NCI-H446 (cell line): ENCODE data around the gene SERTAD1.
A peak's percentile ranks its signal among the peaks of the same experiment; 100 is the strongest.
"Not testable (repeated sequence)": the region's sequence is repeated elsewhere in the genome, so short reads cannot be mapped to it uniquely, and the experiment has no call there.

Source experiments
- DNase-seq, 2 experiments: peaks; one replicate each; lab custom pipeline; 2025; lab: John Stamatoyannopoulos, UW

Gene SERTAD1

DNA sequence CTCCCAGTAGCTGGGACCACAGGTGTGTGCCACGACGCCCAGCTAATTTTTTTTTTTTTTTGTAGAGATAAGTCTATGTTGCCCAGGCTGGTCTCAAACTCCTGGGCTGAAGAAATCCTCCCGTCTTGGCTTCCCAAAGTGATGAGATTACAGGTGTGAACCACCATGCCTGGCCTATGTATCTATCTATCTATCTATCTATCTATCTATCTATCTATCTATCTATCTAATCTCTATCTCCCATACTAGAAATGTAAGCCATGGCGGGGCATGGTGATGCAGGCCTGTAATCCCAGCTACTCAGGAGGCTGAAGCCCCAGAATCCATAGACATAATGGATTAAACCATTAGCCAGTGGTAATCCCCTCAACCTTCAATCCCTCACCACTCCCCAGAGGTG, 24.9 kb upstream of the SERTAD1 start:
- DNase-seq: no peak

DNA sequence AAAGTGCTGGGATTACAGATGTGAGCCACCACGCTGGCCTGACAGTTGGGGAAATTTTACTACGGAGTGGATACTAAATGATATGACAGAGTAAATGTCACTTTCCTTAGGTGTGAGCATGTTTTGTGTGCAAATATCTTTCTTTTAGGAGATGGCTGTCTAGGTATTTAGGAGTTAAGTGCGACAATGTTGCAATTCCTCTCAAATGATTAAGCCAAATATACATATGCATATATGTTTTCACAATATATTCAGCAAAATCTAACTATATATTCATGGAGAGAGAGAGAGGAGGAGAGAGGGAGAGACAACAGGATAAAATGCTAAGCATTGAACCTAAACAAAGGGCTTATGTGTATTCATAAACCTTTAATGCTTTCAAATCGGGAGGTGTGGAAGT, 23.7 kb upstream of the SERTAD1 start:
- no peak for DNase-seq

DNA sequence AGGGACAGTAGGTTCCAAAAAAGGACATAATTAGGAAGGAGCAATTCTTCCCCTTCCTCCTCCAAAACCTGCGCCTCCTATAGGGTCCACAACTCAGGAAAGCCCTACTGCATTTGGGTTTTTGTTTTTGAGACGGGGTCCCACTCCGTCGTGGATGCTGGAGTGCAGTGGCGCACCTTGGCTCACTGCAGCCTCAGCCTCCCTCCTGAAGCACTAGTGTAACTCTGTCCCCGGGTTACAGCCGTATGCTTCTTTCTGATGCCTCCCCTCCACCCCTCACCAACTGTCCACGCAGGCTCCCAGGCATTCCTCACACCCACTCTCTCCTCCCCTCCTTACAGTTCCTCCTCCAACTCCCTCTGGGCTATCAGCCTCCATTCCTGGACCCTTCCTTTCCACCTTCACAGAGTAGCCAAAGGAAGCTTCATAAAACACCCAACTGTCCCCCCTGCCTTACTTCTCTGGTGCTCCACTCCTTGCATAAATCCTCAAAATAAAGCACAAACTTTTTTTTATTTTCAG, 20.5 kb upstream of the SERTAD1 start:
- DNase-seq: no peak

DNA sequence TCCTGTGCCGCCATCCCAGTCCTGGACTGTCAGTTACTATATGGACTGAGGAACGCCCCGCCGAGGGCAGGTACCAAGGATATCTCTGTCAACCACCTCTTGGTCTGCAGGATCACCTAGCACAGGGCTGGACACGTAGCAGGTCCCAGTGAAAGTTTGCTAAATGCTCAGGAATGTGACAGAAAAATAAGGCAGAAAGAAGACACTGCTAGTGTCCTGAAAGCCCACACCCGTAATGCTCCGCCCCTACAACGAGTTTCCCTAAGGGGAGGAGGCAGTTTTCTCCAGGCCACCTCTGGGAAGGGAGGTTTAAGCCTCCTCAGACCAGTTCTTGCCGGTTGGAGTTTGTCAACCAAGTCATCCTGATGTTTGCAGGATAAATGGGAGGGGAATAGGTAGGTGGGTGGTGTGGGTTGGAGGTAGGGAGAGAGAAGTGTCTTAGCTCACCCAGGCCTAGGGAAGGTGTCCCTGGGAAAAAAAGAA, 20.0 kb upstream of the SERTAD1 start:
- no peak for DNase-seq

DNA sequence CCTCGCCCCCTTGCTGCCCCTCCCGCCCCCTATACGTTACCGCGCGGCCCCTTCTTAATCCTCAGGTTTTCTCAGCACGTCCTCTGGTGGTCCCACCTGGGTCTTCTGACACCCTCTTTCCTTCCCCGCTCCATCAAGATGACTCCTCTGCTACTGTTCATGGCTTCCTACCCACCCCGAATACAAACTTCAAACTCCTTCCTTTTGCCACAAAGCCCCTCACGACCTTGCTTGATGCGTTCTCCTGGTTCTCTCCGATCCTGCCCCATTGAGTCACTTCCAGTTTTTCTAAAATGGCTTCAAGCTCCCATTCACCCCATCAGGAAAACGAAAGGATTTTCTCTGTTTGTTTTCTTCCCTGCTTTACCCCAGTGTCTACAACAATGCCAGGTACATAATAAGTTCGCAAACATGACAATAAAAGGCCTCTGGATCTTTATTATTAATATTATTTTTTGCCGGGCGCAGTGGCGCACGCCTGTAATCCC, 19.1 kb upstream of the SERTAD1 start:
- no peak for DNase-seq

DNA sequence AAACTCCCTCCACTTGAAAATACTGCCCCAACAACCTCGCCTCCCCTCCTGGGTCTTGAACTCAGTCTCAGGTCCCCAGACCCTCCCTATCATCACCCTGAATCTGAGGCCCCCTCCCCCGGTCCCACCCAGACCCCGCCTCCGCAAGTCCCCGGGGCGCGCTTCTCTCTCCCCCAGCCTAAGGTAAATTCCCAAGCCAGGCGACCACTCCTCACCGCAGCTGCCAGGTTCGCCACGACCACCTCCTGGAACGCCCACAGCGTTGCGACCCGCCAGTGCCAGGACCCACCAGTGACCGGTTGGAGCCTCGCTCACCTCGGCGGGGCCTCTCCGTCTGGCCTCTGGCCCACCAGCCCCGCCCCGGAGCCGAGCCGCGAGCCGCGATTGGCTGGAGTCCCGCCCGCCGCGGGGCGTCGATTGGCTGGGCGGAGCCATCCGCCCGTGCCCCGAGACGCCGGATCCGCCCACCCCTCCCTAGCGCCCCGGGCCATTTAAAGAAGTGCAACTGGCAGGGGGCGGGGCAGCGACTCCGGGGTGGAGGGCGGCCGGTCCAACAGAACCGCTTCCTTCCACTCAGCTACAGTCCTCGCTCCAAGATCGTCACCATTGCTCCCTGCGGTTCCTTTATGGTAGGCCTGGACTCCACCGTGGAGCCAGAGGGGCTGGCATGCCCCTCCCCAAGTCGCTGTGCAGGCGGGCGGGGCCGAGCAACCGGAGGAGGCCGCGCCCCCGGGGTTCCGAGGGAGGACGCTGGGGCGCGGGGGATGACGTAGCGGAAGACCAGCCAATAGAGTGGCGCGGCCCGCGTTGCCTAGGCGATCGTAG, 18.4 kb upstream of the SERTAD1 start, which contains the start of gene SERTAD3:
Gene SERTAD3, minus strand, starts transcription at position 336 of the 825 bp plus-strand sequence. CDS start 2,255 bp downstream, outside the sequence.
- peak; percentile 96 to 98 for DNase-seq

DNA sequence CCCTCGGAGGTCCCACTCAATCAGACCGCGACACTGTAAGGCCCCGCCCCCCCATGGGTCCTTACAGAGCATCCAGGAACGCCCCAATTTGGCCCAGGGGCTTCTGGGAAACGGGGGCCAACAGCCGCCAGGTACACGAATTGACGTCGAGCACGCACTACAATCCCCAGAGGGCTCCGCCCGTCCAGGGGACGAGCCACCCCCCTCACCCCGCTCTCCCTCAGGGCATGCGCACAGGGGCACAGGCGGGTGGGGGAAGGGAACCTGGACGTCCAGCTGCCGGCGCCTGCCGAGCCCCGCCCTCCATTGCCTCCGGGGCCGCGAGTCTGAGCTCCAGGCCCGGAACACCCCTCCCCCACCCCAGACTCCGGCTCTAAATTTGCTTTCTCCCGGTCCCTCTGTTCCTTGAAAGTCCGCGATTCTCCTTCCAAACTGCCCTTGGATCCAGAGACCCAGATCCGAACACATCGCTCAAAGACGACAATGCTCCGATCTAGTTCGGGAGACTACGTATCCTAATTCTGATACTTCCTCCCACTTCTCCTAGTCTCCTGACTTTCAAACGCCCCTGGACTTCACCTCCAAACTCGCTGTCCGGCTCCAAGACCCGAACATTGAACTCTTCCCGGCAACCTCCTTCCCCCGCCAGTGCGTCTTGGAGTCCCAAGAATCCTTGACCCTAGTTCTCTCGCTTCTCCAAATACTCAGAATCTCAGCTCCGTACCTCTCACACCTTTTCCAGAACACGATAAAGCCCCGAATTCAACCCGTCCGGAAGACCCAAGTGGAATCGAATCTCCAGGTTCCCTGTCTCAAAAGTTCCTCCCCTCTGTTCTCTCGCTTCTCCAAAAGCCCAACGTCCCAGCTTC, 17.6 kb upstream of the SERTAD1 start:
- peak; percentile 99 to 100 for DNase-seq

DNA sequence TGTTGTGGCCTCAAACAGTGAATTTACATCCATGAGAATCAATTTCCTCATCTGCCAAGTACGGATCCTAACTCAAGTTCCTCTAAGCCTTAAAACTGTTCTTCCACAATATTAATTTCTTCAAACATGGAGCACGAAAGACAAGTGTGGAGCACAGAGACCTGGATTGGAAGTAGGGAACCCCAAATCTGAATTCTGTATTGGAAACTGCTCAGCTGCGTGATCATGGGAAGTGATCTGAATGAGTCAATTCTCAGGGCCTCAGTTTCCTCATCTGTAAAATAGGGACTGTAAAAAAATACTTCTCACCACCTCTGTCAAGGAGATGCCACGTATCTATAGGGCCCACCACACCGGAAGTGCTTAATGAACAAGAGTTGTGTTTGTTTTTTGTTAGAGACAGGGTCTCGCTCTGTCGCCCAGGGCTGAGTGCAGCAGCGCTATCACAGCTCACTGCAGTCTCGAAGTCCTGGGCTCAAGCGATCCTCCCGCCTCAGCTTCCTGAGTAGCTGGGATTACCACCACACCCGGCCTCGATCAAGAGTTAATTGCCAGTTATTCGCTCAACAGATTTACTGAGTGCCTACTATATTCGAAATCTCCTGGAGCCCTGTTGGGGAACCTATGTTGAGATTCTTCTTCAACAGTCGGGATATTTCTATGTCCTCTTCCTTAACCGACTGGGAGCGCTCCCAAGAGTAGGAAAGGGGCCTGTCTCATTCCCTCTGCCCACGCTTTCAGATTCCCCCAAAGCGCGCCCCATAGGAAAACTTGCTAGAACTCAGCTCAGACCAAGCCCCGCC, 16.7 kb upstream of the SERTAD1 start:
- DNase-seq: no peak

DNA sequence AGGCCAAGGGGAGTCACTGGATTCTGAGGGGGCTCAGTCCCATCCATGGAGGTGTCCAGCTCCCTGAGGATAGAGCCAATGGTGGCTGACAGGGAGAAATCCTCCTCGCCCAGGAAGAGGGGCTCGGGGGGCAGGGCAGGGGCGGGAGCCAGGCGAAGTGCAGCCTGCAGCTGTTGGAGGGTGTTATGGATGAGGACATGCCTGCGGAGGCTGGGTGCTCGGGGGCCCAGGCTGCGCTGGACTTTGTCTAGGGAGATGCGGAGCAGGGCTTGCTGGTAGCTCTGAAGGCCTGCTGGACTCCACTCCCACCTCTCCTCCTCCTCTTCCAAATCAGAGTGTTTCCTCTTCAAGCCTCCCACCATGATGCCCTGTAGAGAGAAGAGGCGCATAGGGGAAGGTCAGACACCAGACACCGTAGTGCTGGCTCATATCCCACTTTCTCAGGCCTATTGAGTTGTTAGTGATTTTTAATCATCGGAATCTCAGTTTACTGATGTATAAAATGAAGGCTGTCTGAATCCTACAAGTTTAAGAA, 16.0 kb upstream of the SERTAD1 start:
- no peak for DNase-seq

DNA sequence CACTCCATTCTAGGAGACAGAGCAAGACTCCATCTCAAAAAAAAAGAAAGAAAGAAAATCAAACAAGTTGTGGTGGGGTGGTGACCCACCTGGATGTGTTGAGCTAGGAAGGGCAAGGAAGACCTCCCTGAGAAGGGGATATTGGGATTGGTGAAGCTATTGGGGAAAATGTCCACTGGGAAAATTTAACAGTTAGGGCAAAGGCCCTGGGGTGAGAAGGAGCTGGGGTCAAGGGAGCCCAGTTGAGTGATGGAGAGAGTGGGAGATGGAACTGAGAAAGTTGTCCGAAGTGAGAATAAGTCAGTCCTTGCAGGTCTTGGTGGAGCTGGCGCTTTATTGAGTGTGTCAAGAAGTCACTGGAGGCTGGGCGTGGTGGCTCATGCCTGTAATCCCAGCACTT, 12.5 kb upstream of the SERTAD1 start:
- no peak for DNase-seq

DNA sequence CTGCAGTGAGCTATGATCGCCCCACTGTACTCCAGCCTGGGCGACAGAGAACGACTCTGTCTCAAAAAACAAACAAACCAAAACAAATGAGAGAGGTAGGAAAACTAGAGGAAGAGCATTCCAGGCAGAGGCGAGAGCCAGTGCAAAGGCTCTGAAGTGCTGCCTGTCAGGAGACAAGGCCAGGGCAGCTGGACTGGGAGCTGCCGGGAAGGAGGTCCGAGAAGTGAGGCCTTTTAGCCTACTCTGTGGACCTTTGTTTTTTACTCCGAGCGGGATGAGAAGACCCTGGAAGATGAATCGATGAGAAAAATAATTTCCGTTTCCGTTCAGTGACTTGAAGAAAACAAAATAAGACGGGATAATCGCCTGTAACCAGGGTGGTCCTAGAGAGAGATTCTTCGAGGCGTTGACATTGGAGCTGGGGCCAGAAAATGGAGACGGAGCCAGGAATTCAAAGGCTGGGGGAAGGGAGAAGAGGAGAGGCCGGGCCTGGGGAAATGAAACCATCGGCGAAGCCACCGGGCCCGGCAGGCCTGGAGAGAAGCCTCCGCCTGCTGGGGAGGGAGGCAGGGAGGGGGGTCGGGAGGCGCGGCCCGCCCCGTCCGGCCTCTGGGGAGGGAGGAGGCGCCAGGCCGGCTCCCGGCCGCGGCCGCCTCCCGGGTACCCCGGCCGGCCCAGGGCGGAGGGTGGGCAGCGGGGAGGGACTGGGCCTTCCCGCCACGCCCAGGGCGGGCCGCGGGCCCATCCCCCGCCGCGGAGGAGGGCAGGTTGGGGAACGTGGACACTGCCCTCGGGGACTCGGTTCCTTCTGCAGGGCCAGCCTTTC, 7.8 kb upstream of the SERTAD1 start:
- no peak for DNase-seq

DNA sequence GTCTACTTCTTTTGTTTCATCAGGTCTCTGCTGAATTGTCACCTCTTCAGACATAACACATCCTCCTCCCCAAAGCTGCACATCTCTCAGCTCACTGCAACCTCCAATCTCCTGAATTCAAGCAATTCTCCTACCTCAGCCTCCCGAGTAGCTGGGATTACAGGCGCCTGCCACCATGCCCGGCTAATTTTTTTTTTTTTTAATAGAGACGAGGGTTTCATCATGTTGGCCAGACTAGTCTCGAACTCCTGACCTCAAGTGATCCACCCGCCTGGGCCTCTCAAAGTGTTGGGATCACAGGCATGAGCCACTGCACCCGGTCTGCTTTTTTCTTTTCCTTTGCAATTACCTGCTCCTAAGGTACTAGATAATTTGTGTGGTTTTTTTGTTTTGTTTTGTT, 7.0 kb upstream of the SERTAD1 start:
- DNase-seq: not testable (repeated sequence)

DNA sequence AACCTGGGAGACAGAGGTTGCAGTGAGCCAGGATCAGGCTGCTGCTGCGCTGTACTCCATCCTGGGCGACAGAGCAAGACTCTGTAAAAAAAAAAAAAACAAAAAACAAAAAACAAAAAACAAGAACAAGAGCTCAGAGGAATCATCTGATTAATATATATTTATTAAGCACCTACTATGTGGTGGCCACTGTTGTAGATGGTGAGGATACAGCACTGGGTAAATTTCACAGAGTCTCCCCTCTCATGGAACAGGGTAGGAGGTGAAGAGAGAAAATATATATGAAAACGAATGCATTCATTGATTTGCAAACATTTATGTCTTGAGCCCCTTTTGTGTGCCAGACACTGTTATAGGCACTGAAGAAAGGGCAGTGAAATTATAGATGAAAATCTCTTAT, 5.9 kb upstream of the SERTAD1 start:
- DNase-seq: no peak

DNA sequence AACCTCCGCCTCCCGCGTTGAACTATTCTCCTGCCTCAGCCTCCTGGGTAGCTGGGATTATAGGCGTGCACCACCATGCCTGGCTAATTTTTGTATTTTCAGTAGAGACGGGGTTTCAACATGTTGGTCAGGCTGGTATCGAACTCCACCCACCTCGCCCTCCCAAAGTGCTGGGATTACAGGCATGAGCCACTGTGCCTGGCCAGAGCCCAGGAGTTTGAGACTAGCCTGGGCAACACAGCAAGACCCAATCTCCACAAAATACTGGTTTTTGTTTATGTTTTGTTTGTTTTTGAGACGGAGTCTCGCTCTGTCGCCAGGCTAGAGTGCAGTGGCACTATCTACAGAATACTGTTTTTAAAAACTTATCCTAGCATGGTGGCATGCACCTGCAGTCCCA, 4.5 kb upstream of the SERTAD1 start:
- DNase-seq: not testable (repeated sequence)

DNA sequence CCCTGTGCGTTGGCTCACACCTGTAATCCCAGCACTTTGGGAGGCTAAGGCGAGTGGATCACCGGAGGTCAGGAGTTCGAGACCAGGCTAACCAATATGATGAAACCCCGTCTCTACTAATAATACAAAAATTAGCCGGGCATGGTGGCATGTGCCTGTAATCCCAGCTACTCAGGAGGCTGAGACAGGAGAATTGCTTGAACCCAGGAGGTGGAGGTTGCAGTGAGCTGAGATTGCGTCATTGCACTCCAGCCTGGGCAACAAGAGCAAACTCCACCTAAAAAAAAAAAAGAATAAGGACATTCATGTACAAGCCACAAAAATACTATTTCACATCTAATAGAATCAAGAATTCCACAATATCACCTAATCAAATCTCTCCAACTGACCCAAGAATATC, 2.4 kb upstream of the SERTAD1 start:
- not testable (repeated sequence) for DNase-seq

DNA sequence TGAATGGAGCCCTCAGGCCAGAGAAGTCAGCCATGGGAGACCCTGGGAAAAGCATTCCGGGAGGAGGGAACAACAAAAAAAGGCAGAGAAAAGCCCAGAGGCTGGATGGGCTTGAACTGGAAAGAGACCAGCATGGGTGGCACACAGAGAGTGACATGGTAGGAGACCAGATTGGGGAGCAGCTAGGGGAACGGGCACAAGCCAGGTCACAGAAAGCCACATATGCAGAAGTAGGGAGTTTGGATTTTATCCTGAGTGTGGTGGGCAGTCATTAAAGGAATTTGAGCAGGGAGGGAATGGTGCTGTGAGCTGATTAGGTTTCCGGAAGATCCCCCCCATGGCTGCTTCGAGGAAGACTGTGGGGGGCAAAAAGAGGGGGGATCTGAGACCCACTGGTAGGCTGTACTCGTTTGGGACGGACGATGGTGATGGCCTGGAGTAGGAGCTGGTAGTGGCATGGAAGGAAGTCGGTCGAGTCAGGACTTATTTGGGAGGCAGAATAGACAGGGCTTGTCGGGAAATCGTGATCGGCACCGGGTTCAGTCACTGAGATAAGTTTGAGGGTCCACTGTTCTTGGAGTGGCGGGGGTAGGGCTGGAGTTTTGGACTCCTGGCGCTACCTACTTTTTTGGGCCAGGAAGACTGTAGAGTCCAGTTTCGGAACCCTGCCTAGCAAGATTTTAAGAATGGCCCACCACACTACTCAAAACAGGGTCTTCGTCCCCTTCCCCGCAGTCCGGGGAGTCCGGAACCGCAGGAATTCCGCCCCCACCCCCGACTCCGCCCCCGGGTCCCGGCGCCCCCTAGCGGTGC, 949 bp downstream of the SERTAD1 start:
- no peak for DNase-seq

DNA sequence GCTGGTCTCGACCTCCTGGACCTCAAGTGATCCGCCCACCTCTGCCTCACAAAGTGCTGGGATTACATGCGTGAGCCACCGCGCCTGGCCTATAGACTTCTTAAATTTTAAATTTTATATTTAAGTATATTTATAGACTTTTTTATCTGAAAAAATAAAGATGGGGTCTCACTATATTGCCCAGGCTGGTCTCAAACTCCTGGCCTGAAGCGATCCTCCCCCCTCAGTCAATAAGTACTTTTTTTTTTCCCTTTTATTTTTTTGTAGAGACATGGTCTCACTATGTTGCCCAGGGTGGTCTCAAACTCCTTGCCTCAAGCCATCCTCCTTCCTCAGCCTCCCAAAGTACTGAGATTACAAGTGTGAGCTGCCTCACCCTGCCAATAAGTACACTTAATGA, 1.9 kb downstream of the SERTAD1 start:
- no peak for DNase-seq

DNA sequence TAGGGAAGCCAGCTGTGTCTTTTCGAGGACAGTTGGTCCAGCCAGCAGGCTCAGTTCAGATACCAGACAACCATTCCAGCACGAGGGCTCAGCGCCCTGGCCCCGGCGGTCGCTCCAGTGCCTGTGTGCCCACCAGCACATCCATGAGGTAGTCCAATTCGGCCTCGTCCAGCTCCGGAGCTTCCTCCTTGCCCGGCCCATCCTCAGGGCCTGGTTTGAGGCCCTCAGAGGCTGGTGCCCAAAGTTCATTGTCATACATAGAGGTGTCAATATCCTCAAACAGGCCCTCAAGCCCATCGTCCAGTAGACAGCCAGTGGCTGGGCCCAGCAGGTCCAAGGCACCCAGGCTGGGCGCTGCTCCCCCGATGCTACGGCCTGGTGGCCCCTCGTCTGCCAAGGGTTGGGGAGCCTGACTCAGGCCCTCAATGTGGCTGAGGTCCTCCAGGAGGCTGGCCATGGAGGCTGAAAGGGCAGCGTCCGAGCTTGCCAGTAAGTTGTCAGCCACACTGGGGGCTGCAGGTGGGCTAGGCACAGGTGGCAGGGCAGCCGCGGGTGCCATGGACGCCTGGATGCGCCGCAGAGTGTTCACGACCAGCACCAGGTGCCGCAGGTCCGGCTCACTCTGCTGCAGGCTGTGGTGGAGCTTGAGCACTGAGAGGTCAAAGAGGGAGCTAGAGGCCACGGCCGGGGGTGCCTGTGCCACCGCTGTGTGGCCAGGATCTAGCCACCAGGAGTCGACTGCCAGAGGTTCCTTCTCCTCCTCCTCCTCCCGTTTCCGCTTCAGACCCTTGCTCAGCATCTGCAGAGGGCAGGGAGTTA, 2.8 kb downstream of the SERTAD1 start:
- no peak for DNase-seq
